ENCODE results near the gene ISG15. TPM values are rescaled to one million over a fixed set of nuclear protein-coding genes. Genes with fewer than 3 reads are reported as not detected.
"Not testable (repeated sequence)": the region's sequence is repeated elsewhere in the genome, so short reads cannot be mapped to it uniquely, and the experiment has no call there.

ISG15 gene
- total RNA-seq, 1 donor = 50.6 TPM

- Histone ChIP-seq H3K9me3 (ENCODE audit: low read depth, low read length) (no peaks in the 10 kb centered on the region), H3K4me1 (ENCODE audit: insufficient read depth, low read length) (peaks cover 12% of the 10 kb centered on the region), H3K4me3 (ENCODE audit: low read length) (no peak overlapping the region), H3K27me3 (ENCODE audit: insufficient read depth, low read length) (peaks cover 4% of the 10 kb centered on the region)
These were observed 10.4 kb downstream of the ISG15 start for GRCh38 chr1:1023700-1024099.

DNA sequence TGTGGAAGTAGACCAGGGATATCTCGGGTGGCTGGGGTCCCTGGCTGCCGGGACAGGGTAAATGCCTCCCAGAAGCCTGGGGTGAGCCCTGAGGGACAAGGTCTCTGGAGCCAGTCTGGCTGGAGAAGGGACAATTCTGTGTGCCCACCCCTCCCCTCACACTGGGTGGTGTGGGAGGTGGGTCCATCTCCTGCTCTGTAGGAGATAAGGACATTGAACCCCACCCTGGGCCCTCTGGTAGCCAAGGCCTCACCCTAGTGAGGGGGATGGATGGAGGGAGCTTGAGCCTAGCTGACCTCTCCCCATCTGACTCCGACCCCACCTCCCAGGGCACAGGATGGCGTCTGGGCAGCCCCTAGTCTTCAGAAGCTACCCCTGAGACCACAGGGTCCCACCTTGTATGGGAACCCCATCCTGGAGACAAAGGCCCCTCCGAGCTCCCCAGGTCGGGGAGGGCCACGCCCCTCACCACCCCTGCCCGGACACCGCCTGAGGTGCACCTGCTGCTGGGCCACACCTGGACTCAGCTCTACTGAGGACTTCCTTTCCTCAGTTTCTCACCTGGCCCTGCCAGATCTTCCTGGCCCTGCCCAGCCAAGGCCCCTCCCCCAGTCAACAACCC is 11.0 kb downstream of the ISG15 start:
- Histone ChIP-seq H3K4me1 (ENCODE audit: insufficient read depth, low read length) (peaks cover 7% of the 10 kb centered on the region), H3K9me3 (ENCODE audit: low read depth, low read length) (no peaks in the 10 kb centered on the region), H3K4me3 (ENCODE audit: low read length) (no peak overlapping the region), H3K27me3 (ENCODE audit: insufficient read depth, low read length) (peaks cover 4% of the 10 kb centered on the region)

- Histone ChIP-seq H3K27me3 (ENCODE audit: insufficient read depth, low read length) (peaks cover 4% of the 10 kb centered on the region), H3K4me3 (ENCODE audit: low read length) (no peak overlapping the region), H3K9me3 (ENCODE audit: low read depth, low read length) (no peaks in the 10 kb centered on the region), H3K4me1 (ENCODE audit: insufficient read depth, low read length) (peaks cover 7% of the 10 kb centered on the region)
These were observed 11.7 kb downstream of the ISG15 start for GRCh38 chr1:1024771-1025699.

GRCh38 chr1:1025730-1026129 is 12.4 kb downstream of the ISG15 start:
- H3K27me3 ChIP-seq (ENCODE audit: insufficient read depth, low read length) = peaks cover 4% of the 10 kb centered on the region
- H3K4me1 ChIP-seq (ENCODE audit: insufficient read depth, low read length) = peaks cover 7% of the 10 kb centered on the region
- H3K9me3 ChIP-seq (ENCODE audit: low read depth, low read length) = no peaks in the 10 kb centered on the region
- no peak overlapping the region for H3K4me3 ChIP-seq (ENCODE audit: low read length)

GRCh38 chr1:1026599-1027413 is 13.5 kb downstream of the ISG15 start:
- H3K4me1 ChIP-seq (ENCODE audit: insufficient read depth, low read length) = no peaks in the 10 kb centered on the region
- no peaks in the 10 kb centered on the region for H3K27me3 ChIP-seq (ENCODE audit: insufficient read depth, low read length)
- H3K9me3 ChIP-seq (ENCODE audit: low read depth, low read length) = no peaks in the 10 kb centered on the region
- H3K4me3 ChIP-seq (ENCODE audit: low read length) = no peak overlapping the region

- Histone ChIP-seq H3K4me3 (ENCODE audit: low read length) (no peak overlapping the region), H3K9me3 (ENCODE audit: low read depth, low read length) (no peaks in the 10 kb centered on the region), H3K27me3 (ENCODE audit: insufficient read depth, low read length) (peaks cover 10% of the 10 kb centered on the region), H3K4me1 (ENCODE audit: insufficient read depth, low read length) (peaks cover 6% of the 10 kb centered on the region)
These were observed 14.5 kb downstream of the ISG15 start for GRCh38 chr1:1027791-1028190.

DNA sequence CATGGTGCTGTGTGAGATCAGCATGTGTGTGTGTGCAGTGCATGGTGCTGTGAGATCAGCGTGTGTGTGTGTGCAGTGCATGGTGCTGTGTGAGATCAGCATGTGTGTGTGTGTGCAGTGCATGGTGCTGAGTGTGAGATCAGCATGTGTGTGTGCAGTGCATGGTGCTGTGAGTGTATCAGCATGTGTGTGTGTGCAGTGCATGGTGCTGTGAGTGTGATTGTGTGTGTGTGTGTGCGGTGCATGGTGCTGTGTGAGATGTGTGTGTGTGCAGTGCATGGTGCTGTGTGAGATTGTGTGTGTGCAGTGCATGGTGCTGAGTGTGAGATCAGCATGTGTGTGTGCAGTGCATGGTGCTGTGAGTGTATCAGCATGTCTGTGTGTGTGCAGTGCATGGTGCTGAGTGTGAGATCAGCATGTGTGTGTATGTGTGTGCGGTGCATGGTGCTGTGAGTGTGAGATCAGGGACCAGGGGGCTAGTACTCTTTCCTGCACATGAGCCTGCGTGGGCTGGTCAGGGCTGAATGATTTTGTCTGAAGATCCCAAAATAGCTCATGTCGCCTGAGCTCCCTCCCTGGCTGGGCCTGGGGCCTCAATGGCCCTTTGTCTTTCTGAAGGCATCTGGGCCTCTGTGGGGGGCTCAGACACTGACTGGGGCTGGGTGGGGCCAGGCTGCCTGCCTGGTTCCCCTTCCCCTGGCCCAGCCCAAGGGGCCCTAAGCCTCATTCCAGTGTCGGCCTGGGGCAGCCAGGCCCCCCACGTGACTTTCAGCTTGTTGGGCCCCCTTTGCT is 17.8 kb downstream of the ISG15 start:
- H3K4me3 ChIP-seq (ENCODE audit: low read length); H3K9me3 ChIP-seq (ENCODE audit: low read depth, low read length): not testable (repeated sequence)
- Histone ChIP-seq H3K4me1 (ENCODE audit: insufficient read depth, low read length) (peaks cover 16% of the 10 kb centered on the region), H3K27me3 (ENCODE audit: insufficient read depth, low read length) (peaks cover 19% of the 10 kb centered on the region)

- H3K9me3 ChIP-seq (ENCODE audit: low read depth, low read length) = no peaks in the 10 kb centered on the region
- no peak overlapping the region for H3K4me3 ChIP-seq (ENCODE audit: low read length)
- peaks cover 19% of the 10 kb centered on the region for H3K27me3 ChIP-seq (ENCODE audit: insufficient read depth, low read length)
- peaks cover 16% of the 10 kb centered on the region for H3K4me1 ChIP-seq (ENCODE audit: insufficient read depth, low read length)
These were observed 18.4 kb downstream of the ISG15 start for GRCh38 chr1:1031659-1032235.

GRCh38 chr1:1032424-1032823 is 19.1 kb downstream of the ISG15 start:
- Histone ChIP-seq H3K4me3 (ENCODE audit: low read length) (no peak overlapping the region), H3K27me3 (ENCODE audit: insufficient read depth, low read length) (peaks cover 19% of the 10 kb centered on the region), H3K9me3 (ENCODE audit: low read depth, low read length) (no peaks in the 10 kb centered on the region), H3K4me1 (ENCODE audit: insufficient read depth, low read length) (peaks cover 16% of the 10 kb centered on the region)

DNA sequence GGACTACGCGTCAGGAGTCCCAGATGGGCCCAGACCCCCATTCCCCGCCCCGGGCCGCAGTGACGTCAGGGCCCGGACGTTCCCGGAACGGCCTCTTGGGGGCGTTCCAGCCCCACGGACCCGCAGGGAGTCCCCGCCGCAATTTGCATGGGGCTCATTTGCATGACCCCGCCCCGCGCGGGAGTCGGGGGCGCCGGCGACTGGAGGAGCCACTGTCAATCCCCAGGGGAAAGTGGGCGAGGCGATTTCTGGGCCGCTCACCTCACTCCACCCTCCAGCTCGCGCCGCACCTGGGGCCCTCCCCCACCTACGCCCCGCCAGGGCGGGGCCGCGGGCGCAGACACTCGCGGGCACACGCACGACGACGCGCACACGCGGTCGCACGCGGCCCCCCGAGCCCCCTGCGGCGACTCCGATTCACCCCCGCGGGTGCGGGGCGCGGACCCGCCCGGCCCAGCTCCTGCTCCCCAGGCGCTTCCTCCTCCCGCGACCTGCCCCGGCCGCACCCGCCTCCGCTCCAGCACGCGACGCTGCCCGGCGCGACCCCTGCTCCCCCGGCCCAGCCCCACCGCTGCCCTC is 19.8 kb downstream of the ISG15 start:
- Histone ChIP-seq H3K4me3 (ENCODE audit: low read length) (no peak overlapping the region), H3K27me3 (ENCODE audit: insufficient read depth, low read length) (peaks cover 19% of the 10 kb centered on the region), H3K4me1 (ENCODE audit: insufficient read depth, low read length) (peaks cover 16% of the 10 kb centered on the region), H3K9me3 (ENCODE audit: low read depth, low read length) (no peaks in the 10 kb centered on the region)

- H3K4me3 ChIP-seq (ENCODE audit: low read length) = no peak overlapping the region
- H3K9me3 ChIP-seq (ENCODE audit: low read depth, low read length) = no peaks in the 10 kb centered on the region
- H3K4me1 ChIP-seq (ENCODE audit: insufficient read depth, low read length) = peaks cover 23% of the 10 kb centered on the region
- H3K27me3 ChIP-seq (ENCODE audit: insufficient read depth, low read length) = peaks cover 19% of the 10 kb centered on the region
These were observed 20.6 kb downstream of the ISG15 start for GRCh38 chr1:1033731-1034438.

DNA sequence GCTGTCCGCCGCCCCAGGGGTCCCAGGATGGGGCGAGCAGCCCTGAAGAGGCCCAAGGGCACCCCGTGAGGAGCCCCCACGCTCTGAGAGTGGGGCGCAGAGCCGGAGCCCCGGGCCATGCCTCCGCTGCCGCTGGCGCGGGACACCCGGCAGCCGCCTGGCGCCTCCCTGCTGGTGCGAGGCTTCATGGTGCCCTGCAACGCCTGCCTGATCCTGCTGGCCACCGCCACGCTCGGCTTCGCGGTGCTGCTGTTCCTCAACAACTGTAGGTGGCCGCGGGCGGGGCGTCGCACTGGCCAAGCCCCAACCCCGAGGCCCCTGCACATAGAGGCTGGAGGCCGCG is 21.1 kb downstream of the ISG15 start:
- Histone ChIP-seq H3K4me3 (ENCODE audit: low read length) (no peak overlapping the region), H3K27me3 (ENCODE audit: insufficient read depth, low read length) (peaks cover 23% of the 10 kb centered on the region), H3K9me3 (ENCODE audit: low read depth, low read length) (no peaks in the 10 kb centered on the region), H3K4me1 (ENCODE audit: insufficient read depth, low read length) (peaks cover 29% of the 10 kb centered on the region)

GRCh38 chr1:1035291-1035943 is 22.1 kb downstream of the ISG15 start:
- H3K4me3 ChIP-seq (ENCODE audit: low read length) = no peak overlapping the region
- H3K9me3 ChIP-seq (ENCODE audit: low read depth, low read length) = no peaks in the 10 kb centered on the region
- H3K27me3 ChIP-seq (ENCODE audit: insufficient read depth, low read length) = peaks cover 27% of the 10 kb centered on the region
- peaks cover 39% of the 10 kb centered on the region for H3K4me1 ChIP-seq (ENCODE audit: insufficient read depth, low read length)

Measured in mononuclear cell (primary cell).